IPS-18c (cell line): ENCODE data around the gene MYOM1.
"Not testable (repeated sequence)": the region's sequence is repeated elsewhere in the genome, so short reads cannot be mapped to it uniquely, and the experiment has no call there.

Experiments
- H3K4me3 ChIP-seq: 2 replicates; pipeline ENCODE4 v1.7.0; 2013; ENCODE audit warnings: low read depth, mild to moderate bottlenecking, low read length, moderate library complexity; ENCODE audit not compliant: insufficient read depth
- H3K9me3 ChIP-seq: one replicate; pipeline ENCODE4 v1.6.1; 2013; ENCODE audit warnings: mild to moderate bottlenecking, low read length, moderate library complexity; ENCODE audit not compliant: control insufficient read depth, insufficient read depth

The MYOM1 gene

DNA sequence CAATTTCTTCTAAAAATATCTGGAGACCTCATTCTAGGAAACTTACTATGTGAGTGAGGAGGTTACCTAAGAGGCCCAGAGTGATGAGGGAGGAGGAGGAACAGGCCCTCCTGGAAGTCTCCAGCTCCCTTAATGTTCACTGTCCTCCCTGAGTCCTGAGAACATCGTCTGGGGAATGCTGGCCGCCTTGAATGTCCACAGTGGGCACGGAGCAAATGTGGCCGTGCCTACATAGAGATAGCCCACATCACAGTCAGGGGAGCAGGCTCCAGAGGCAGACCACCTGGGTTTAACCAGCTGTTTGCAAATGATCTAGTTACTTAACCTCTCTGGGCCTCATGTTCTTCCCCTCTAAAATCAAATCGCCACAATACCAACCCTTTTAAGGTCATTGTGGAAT, 123.8 kb downstream of the MYOM1 start:
- H3K9me3 ChIP-seq: no peaks in the 10 kb centered on the region

GRCh38 chr18:3094338-3094684, 125.5 kb downstream of the MYOM1 start:
- Histone ChIP-seq H3K4me3 (no peak overlapping the region), H3K9me3 (no peaks in the 10 kb centered on the region)

More for the DNA sequence above, 123.8 kb downstream of the MYOM1 start:
- H3K4me3 ChIP-seq: no peak overlapping the region

GRCh38 chr18:3093624-3094337, 126.0 kb downstream of the MYOM1 start:
- H3K9me3 ChIP-seq: no peaks in the 10 kb centered on the region
- no peak overlapping the region for H3K4me3 ChIP-seq

- H3K9me3 ChIP-seq: no peaks in the 10 kb centered on the region
Measured at GRCh38 chr18:3092727-3093126, 127.0 kb downstream of the MYOM1 start.

DNA sequence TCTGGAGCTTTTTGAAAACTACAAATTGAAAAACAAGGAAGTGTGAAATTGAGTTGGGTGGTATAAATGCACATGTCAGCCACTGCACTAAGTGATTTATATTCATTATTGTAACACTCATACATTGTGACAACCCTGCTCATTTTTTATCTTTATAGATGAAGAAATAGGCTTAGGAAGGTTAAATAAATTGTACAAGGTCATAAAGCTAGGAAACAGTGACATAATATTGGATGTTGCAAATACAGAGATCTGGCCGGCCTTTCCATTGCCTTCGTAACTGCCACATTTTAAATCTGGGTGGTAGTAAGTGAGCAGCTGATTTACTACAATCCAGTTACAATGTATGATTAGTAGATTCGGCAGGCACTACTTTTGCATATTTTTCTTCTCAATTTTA, 130.2 kb downstream of the MYOM1 start:
- Histone ChIP-seq H3K4me3 (no peak overlapping the region), H3K9me3 (no peaks in the 10 kb centered on the region)

More at GRCh38 chr18:3092727-3093126, 127.0 kb downstream of the MYOM1 start:
- no peak overlapping the region for H3K4me3 ChIP-seq

- no peak overlapping the region for H3K4me3 ChIP-seq
- no peaks in the 10 kb centered on the region for H3K9me3 ChIP-seq
Measured at GRCh38 chr18:3088449-3088848, 131.3 kb downstream of the MYOM1 start.

DNA sequence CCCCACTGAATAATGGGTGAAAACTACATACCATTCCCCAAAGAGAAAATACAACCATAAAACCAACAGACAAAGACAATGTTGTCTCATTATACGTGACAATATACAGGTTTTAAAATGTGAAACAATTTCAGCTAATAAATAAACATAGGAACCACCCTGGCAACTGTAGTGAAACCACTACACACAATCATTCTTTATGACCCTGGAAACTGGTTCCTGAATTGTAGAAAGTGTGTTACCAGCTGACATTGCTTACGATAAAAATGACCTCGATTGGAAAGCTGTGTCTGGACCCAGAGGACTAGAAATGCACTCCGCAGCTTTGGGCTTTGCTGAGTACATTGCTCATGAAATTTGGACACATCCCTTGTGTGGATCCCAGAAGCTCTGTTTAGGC, 132.9 kb downstream of the MYOM1 start:
- Histone ChIP-seq H3K9me3 (no peaks in the 10 kb centered on the region), H3K4me3 (no peak overlapping the region)

GRCh38 chr18:3085612-3086011, 134.2 kb downstream of the MYOM1 start:
- Histone ChIP-seq H3K9me3 (no peaks in the 10 kb centered on the region), H3K4me3 (no peak overlapping the region)

DNA sequence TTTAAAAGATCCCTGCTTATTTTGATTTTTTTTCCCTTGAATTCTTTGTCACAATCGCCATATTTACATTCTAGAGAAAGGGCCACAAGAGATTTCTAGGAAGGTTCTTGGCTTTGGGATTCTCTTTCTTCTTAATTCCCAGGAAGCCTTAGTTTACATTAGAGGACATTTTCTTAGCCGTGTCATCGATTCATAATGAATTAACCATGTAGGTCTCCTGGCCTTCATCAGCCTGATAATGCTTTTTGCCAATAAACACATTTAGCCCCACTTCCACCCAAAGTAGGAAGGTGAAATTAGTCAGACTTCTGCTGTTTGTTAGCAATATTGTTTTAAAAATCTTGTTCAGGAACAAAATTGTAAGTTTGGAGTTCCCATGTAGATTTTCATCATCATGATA, 135.6 kb downstream of the MYOM1 start:
- no peak overlapping the region for H3K4me3 ChIP-seq
- no peaks in the 10 kb centered on the region for H3K9me3 ChIP-seq

DNA sequence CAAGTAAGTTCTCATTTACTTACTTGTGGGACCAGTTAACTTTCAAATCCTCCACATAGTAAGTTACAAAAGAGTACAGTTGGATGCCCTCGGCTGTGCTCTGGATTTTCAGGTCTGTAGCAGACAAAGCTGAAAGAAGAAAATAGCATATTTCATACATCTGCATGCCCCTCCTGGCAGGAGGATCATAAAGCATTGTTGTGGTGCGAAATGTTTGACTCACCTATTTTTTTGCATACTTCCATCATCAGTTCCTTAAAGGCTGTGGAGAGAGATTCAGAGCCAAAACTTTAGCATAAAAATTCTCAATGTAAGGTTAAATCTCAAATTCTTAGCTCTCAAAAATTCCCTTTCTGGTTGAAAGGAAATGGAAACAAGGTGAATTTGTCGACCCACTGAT, 136.0 kb downstream of the MYOM1 start:
- Histone ChIP-seq H3K9me3 (no peaks in the 10 kb centered on the region), H3K4me3 (no peak overlapping the region)

DNA sequence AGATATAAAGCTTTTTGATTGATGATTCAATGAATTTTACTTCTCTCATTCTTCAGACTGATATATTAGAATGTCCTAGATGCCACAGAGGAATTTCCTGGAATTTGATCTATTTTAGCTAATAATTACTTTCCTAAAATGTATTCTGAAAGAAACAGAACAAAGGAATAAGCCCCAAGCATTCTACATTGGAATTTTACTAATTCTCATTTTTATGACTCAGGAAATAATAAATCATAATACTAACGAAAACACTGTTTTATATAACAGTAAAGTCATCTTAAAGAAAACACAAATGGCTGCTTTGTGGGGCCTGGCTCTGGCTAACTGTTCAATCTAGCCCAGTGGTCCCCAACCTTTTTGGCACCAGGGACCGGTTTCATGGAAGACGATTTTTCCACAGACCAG, 138.2 kb downstream of the MYOM1 start:
- Histone ChIP-seq H3K9me3 (no peaks in the 10 kb centered on the region), H3K4me3 (no peak overlapping the region)

DNA sequence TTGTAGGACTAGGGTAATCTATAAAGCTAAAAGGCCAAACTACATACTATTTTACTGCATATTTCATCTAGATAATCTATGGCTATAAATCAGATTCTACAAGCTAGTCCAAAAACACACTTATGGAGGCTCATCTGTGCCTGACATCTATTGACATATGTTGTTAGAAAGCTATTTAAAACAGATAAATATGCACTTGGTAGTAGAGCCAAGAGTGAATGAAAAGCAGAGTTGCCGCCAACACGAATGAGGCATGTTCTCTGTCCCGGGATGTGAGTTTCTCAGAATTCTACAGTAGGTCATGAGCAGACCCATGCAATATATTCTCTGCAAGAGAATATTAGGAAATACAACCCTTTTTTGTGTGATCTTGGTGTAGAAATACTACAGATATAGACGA, 140.1 kb downstream of the MYOM1 start:
- Histone ChIP-seq H3K4me3 (no peak overlapping the region), H3K9me3 (no peaks in the 10 kb centered on the region)

DNA sequence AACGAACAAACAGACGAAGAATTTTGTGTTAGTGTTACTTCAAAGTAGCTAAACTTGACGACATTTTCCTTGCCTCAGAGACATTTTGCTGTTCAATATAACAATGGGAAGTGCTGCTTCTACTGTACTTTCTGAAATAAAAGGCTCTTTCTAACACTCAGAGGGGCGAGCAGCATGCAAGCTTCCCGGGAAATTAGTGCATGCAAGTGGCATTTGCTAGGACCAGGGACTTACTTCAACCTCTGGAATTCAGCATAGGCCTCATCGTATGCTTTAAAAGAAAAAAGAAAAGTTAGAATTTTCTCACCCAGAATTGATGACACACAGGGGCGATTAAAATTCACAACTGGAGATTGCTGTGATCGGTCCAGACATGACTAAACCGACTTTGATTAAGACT, 144.3 kb downstream of the MYOM1 start:
- H3K4me3 ChIP-seq: no peak overlapping the region
- H3K9me3 ChIP-seq: no peaks in the 10 kb centered on the region

DNA sequence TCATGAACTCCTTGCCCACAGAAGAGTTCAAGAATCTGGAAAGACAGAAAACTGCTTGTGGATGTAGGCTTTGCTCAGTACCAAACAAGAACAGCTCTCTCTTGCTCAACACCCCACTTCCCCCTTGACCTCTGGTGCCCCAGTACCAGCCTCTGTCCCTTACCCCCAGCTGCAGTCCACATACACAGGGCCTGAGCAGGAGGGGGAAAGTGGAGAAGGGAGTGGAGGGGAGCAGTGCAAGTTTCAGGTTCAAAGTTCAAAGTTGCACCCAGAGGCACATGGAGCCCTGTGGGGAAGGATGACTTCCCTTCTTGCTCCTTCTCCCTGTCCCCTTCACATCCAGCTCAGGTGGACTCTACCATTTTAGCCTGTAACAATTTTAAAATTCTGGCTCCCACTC, 145.7 kb downstream of the MYOM1 start:
- no peak overlapping the region for H3K4me3 ChIP-seq
- H3K9me3 ChIP-seq: no peaks in the 10 kb centered on the region

- H3K9me3 ChIP-seq, H3K4me3 ChIP-seq: not testable (repeated sequence)
Measured at GRCh38 chr18:3073353-3073752, 146.4 kb downstream of the MYOM1 start.

DNA sequence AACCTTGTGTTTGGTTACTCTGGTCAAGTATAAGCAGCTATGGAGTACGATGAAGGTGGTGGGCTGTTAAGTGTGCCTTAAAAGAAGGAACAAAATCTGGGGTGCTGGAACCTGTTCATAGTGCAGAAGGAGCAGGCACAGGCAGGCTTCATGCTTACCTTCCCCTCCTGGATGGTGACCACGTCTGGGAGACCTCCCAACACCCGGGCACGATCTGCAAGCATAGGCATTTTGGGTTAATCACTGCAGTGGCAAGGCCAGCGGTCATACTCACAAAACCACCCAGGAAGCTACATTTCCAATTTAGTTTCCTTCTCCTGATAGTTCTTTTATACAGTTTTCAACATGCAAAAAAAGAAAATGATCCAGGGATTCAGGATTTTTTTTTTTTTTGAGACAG, 148.1 kb downstream of the MYOM1 start:
- Histone ChIP-seq H3K4me3 (no peak overlapping the region), H3K9me3 (no peaks in the 10 kb centered on the region)

GRCh38 chr18:3069671-3070433, 149.9 kb downstream of the MYOM1 start:
- no peak overlapping the region for H3K4me3 ChIP-seq
- no peaks in the 10 kb centered on the region for H3K9me3 ChIP-seq

GRCh38 chr18:3067722-3068121, 152.0 kb downstream of the MYOM1 start:
- H3K9me3 ChIP-seq: no peaks in the 10 kb centered on the region
- H3K4me3 ChIP-seq: no peak overlapping the region
